Measurements from ENCODE around the gene VSNL1.

GRCh38 chr2:17626986-17627385 lies 86.5 kb downstream of the VSNL1 start:
- TF ChIP-seq CTCF (IDR thresholded peaks at IDR 0.05) (no peak), EZH2 (IDR thresholded peaks at IDR 0.05; ENCODE audit: borderline replicate concordance, insufficient read depth, low read depth, low read length, poor library complexity, severe bottlenecking) (no peak)

Measured in B cell (primary cell).